Measurements from ENCODE around the gene CRYBA2.

The CRYBA2 gene

GRCh38 chr2:219037783-219038499 is 44.7 kb upstream of the CRYBA2 start:
- Histone ChIP-seq H3K4me3 (ENCODE audit: low read depth, low read length) (no peak overlapping the region), H3K27me3 (replicated peaks) (peaks cover 13% of the 10 kb centered on the region), H3K27ac (no peak overlapping the region), H3K36me3 (replicated peaks) (no peaks in the 10 kb centered on the region)
- in situ Hi-C loops (cut with HindIII; ENCODE audit: low pct_ligation_motif_present, low sequenced_read_pairs) = no loop called here
- TF ChIP-seq CTCF (IDR thresholded peaks at IDR 0.05; ENCODE audit: low read depth, low read length, missing control alignments) = no peak
- no peak for DNase-seq

GRCh38 chr2:219035942-219036341 is 42.7 kb upstream of the CRYBA2 start:
- H3K27ac ChIP-seq = no peak overlapping the region
- no peak overlapping the region for H3K4me3 ChIP-seq (ENCODE audit: low read depth, low read length)
- H3K36me3 ChIP-seq (replicated peaks) = no peaks in the 10 kb centered on the region
- H3K27me3 ChIP-seq (replicated peaks) = peaks cover 10% of the 10 kb centered on the region
- TF ChIP-seq CTCF (IDR thresholded peaks at IDR 0.05; ENCODE audit: low read depth, low read length, missing control alignments) = no peak
- no peak for DNase-seq
- in situ Hi-C loops (cut with HindIII; ENCODE audit: low pct_ligation_motif_present, low sequenced_read_pairs) = no loop called here

DNA sequence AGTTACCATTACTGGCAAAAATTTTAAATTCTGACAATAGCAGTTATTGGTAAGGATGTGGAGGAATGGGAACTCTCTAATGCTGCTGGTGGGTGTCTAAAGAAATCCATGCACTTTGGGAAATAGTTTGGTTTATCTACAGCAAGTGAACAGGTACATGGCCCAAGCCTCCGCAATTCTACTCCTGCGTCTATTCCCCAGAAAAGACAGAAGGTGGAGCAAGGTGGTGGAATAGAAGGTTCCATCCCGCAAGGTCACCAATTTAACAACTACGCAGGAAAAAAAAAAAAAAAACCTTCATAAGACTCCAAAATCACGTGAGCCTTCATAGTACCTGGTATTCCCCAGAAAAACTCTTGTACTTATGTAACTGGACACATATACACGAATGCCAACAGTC is 41.6 kb upstream of the CRYBA2 start:
- TF ChIP-seq CTCF (IDR thresholded peaks at IDR 0.05; ENCODE audit: low read depth, low read length, missing control alignments) = no peak
- H3K36me3 ChIP-seq (replicated peaks) = no peaks in the 10 kb centered on the region
- H3K4me3 ChIP-seq (ENCODE audit: low read depth, low read length) = no peak overlapping the region
- H3K27ac ChIP-seq = no peak overlapping the region
- no peak for DNase-seq
- peaks cover 8% of the 10 kb centered on the region for H3K27me3 ChIP-seq (replicated peaks)
- in situ Hi-C loops (cut with HindIII; ENCODE audit: low pct_ligation_motif_present, low sequenced_read_pairs) = no loop called here

- peaks cover 8% of the 10 kb centered on the region for H3K27me3 ChIP-seq (replicated peaks)
- H3K27ac ChIP-seq = no peak overlapping the region
- TF ChIP-seq CTCF (IDR thresholded peaks at IDR 0.05; ENCODE audit: low read depth, low read length, missing control alignments) = no peak
- in situ Hi-C loops (cut with HindIII; ENCODE audit: low pct_ligation_motif_present, low sequenced_read_pairs) = no loop called here
- H3K4me3 ChIP-seq (ENCODE audit: low read depth, low read length) = no peak overlapping the region
- H3K36me3 ChIP-seq (replicated peaks) = no peaks in the 10 kb centered on the region
- DNase-seq = no peak
Observed at GRCh38 chr2:219032051-219032745, 39.0 kb upstream of the CRYBA2 start.

GRCh38 chr2:219031005-219031738 is 38.0 kb upstream of the CRYBA2 start:
- no peak for TF ChIP-seq CTCF (IDR thresholded peaks at IDR 0.05; ENCODE audit: low read depth, low read length, missing control alignments)
- Histone ChIP-seq H3K4me3 (ENCODE audit: low read depth, low read length) (no peak overlapping the region), H3K36me3 (replicated peaks) (no peaks in the 10 kb centered on the region), H3K27me3 (replicated peaks) (peaks cover 8% of the 10 kb centered on the region), H3K27ac (no peak overlapping the region)
- no peak for DNase-seq
- in situ Hi-C loops (cut with HindIII; ENCODE audit: low pct_ligation_motif_present, low sequenced_read_pairs) = no loop called here
